Measurements from ENCODE around the gene E2F4.

- TF ChIP-seq POU6F1 (CRISPR knock-in tag; IDR thresholded peaks at IDR 0.05; ENCODE audit: borderline replicate concordance, low read depth) (no peak), ZC3H10 (CRISPR knock-in tag; IDR thresholded peaks at IDR 0.05) (no peak), ZFP3 (CRISPR knock-in tag; IDR thresholded peaks at IDR 0.05) (no peak), BACH2 (CRISPR knock-in tag; IDR thresholded peaks at IDR 0.05; ENCODE audit: borderline replicate concordance) (no peak), PATZ1 (CRISPR knock-in tag; IDR thresholded peaks at IDR 0.05; ENCODE audit: borderline replicate concordance) (no peak), ZNF70 (CRISPR knock-in tag; IDR thresholded peaks at IDR 0.05) (no peak)
Measured at GRCh38 chr16:67230809-67231660, 39.1 kb downstream of the E2F4 start.

Measured in SK-N-SH treated with all-trans-retinoic acid at 6 μM for 48 hours (cell line).